Naive thymus-derived CD8-positive, alpha-beta T cell (primary cell): Measurements from ENCODE around the gene PGK1. TPM values are rescaled to one million over a fixed set of nuclear protein-coding genes. Genes with fewer than 3 reads are reported as not detected.

Experiments
- ATAC-seq, 2 donors: fragments of 150-1000 bp; cut with Tn5 transposase in 1 of 2; sonication (Bioruptor Pico), chemical (Tn5 transposase) in 1 of 2; 1 replicate in 1 of 2; 2 replicates in 1 of 2; pipeline ENCODE4 v1.10.0; 2021; ENCODE audit warnings: mild to moderate bottlenecking in 2 of 2, moderate library complexity in 2 of 2
- POLR2A ChIA-PET: fragments of 350-600 bp; sonication (Branson Sonifier 250); formaldehyde crosslinking; loops from one replicate; lab custom pipeline; 2021; ENCODE audit warnings: antibody characterized with exemption; lab: Charles Lee
- DNase-seq, 10 donors: peaks; one replicate each; pipeline versions ENCODE4 v3.0.0 to v3.0.0-alpha.2; 2020 to 2022
- H3K27ac Mint-ChIP-seq, 10 donors: one replicate each; pipeline ENCODE4 v1.8.0; 2020 to 2022; ENCODE audit warnings: mild to moderate bottlenecking in 10 of 10, mixed read lengths in 10 of 10, moderate library complexity in 4 of 10, inconsistent platforms in 1 of 10
- H3K27me3 Mint-ChIP-seq, 5 donors: one replicate each; pipeline ENCODE4 v1.8.0; 2021 to 2022; ENCODE audit warnings: mixed read lengths in 5 of 5
- H3K36me3 Mint-ChIP-seq, 3 donors: one replicate each; pipeline ENCODE4 v1.8.0; 2020 to 2022; ENCODE audit warnings: mixed read lengths in 3 of 3, mild to moderate bottlenecking in 2 of 3, inconsistent platforms in 1 of 3
- H3K4me1 Mint-ChIP-seq, 4 donors: one replicate each; pipeline ENCODE4 v1.8.0; 2021 to 2022; ENCODE audit warnings: mixed read lengths in 4 of 4
- H3K4me3 Mint-ChIP-seq, 10 donors: one replicate each; pipeline ENCODE4 v1.8.0; 2020 to 2022; ENCODE audit warnings: mild to moderate bottlenecking in 10 of 10, mixed read lengths in 10 of 10, moderate library complexity in 6 of 10, inconsistent platforms in 1 of 10
- H3K9me3 Mint-ChIP-seq, 9 donors: one replicate each; pipeline ENCODE4 v1.8.0; 2020 to 2022; ENCODE audit warnings: mixed read lengths in 9 of 9, mild to moderate bottlenecking in 3 of 9, inconsistent platforms in 1 of 9, moderate library complexity in 1 of 9
- polyA plus RNA-seq, 3 donors: library from polyadenylated mRNA; unstranded; fragments of 300-500 nt; fragmentation: Illumina TruSeq; gene quantifications; one replicate each; pipeline ENCODE4 v1.2.3, GENCODE V29; 2021
- total RNA-seq, 8 experiments: library from RNA in 2 of 8; stranded (reverse) in 2 of 8; gene quantifications; one replicate each; pipeline ENCODE4 v1.2.3 and lab custom pipeline; 2021 to 2026

Gene PGK1
- total and polyA plus RNA-seq, 5 experiments from 2014 or later, result 205 to 515 (median 501) TPM

- Mint-ChIP-seq H3K4me3 (peak overlapping the region in 2 of 10 donors; percentile 11 to 43), H3K27me3 (no peaks in the 10 kb centered on the region), H3K27ac (peak overlapping the region in 4 of 10 donors; percentile 43 to 73 (median 60)), H3K4me1 (peaks cover 0 to 9% (median 4%) of the 10 kb centered on the region in 4 donors), H3K9me3 (peaks cover 0 to 9% (median 0%) of the 10 kb centered on the region in 9 donors), H3K36me3 (no peaks in the 10 kb centered on the region)
- ATAC-seq, result peak; percentile 65 to 82
- peak in 4 of 10 donors; percentile 22 to 57 (median 32) for DNase-seq
- POLR2A ChIA-PET, result interaction anchor here (0.6 kb wide), 1 partner anchor 19 kb away, joined by 3 read pairs; no protein-coding TSS in a partner anchor
These were observed 11.8 kb upstream of the PGK1 start for GRCh38 chrX:78092296-78092695.

- Mint-ChIP-seq H3K27me3 (no peaks in the 10 kb centered on the region), H3K9me3 (peaks cover 0 to 2% (median 0%) of the 10 kb centered on the region in 9 donors)
These were observed 5.9 kb upstream of the PGK1 start for GRCh38 chrX:78098108-78098507.

GRCh38 chrX:78102091-78102490 lies 2.0 kb upstream of the PGK1 start:
- peaks cover 10 to 32% (median 28%) of the 10 kb centered on the region in 4 donors for H3K4me1 Mint-ChIP-seq
- H3K36me3 Mint-ChIP-seq, result peaks cover 0 to 12% (median 0%) of the 10 kb centered on the region in 3 donors
- ATAC-seq, result no peak
- POLR2A ChIA-PET, result interaction anchor here (0.8 kb wide), 1 partner anchor 23 kb away, joined by 3 read pairs; no protein-coding TSS in a partner anchor
- no peaks in the 10 kb centered on the region for H3K27me3 Mint-ChIP-seq
- no peak for DNase-seq
- H3K27ac Mint-ChIP-seq, result peak overlapping the region in 4 of 10 donors; percentile 74 to 96 (median 92)
- peak overlapping the region in 1 of 10 donors; percentile 46 for H3K4me3 Mint-ChIP-seq
- peaks cover 0 to 2% (median 0%) of the 10 kb centered on the region in 9 donors for H3K9me3 Mint-ChIP-seq

More at GRCh38 chrX:78098108-78098507, 5.9 kb upstream of the PGK1 start:
- DNase-seq, result no peak
- Mint-ChIP-seq H3K36me3 (no peaks in the 10 kb centered on the region), H3K27ac (no peak overlapping the region), H3K4me1 (peaks cover 2 to 7% (median 4%) of the 10 kb centered on the region in 4 donors), H3K4me3 (no peak overlapping the region)
- no peak for ATAC-seq
- POLR2A ChIA-PET, result interaction anchor here (0.6 kb wide), 1 partner anchor 33 kb away, joined by 3 read pairs; no protein-coding TSS in a partner anchor

GRCh38 chrX:78103001-78103622 lies 936 bp upstream of the PGK1 start:
- POLR2A ChIA-PET, result interaction anchor here (1.6 kb wide), 1 partner anchor 36 kb away, joined by 7 read pairs; the partner anchor contains the start of gene TAF9B
- H3K4me3 Mint-ChIP-seq, result peak overlapping the region; percentile 86 to 96 (median 94)
- peaks cover 14 to 42% (median 38%) of the 10 kb centered on the region in 4 donors for H3K4me1 Mint-ChIP-seq
- no peak for ATAC-seq
- H3K9me3 Mint-ChIP-seq, result peaks cover 0 to 2% (median 0%) of the 10 kb centered on the region in 9 donors
- no peaks in the 10 kb centered on the region for H3K27me3 Mint-ChIP-seq
- peaks cover 0 to 19% (median 0%) of the 10 kb centered on the region in 3 donors for H3K36me3 Mint-ChIP-seq
- no peak for DNase-seq
- peak overlapping the region; percentile 90 to 98 (median 94) for H3K27ac Mint-ChIP-seq

DNA sequence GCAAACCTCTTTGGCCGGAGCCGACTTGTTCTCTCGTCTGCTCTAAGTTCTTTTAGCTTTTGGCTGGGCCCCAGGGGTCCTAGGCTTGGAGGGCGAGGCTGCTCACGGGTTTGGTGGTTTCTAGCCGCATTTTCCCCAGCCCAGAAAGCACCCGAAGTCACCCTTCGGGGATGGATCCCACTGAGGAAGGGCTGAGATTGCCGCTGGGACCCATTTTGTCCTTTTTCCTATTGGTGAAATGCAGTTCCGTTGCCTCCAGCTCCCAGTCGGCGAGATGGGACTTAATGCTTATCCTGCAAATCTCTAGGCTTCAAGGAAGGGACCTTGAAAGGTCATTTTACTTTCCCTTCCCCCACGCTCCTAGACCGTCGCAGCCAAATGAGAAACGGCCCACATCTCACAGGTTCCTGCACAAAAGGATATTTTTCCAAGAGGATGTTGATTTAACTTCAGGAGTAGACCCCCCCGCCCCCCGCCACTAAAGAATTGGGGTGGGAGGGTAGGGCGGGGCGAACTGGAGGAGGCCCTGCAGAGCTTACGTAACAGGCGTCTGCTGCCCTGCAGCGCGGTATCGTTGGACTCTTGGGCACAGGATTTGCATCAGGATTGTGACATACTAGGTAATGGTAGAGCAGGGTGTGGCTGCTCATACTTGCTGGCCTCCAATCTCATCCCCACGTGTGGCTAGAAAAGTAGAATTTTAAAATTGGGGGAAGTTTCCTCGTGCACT lies 564 bp downstream of the PGK1 start:
- peak in 9 of 10 donors; percentile 10 to 63 (median 31) for DNase-seq
- peak; percentile 0 to 2 for ATAC-seq
- peaks cover 15 to 57% (median 49%) of the 10 kb centered on the region in 4 donors for H3K4me1 Mint-ChIP-seq
- peaks cover 0 to 20% (median 0%) of the 10 kb centered on the region in 3 donors for H3K36me3 Mint-ChIP-seq
- POLR2A ChIA-PET, result interaction anchor here (0.7 to 2.9 kb wide), 8 partner anchors 13 to 590 kb away, joined by 3 to 15 read pairs (median 3); partner anchors contain the start of genes ATP7A, COX7B and TAF9B
- no peaks in the 10 kb centered on the region for H3K27me3 Mint-ChIP-seq
- peak overlapping the region; percentile 86 to 96 (median 94) for H3K4me3 Mint-ChIP-seq
- H3K9me3 Mint-ChIP-seq, result peaks cover 0 to 2% (median 0%) of the 10 kb centered on the region in 9 donors
- peak overlapping the region; percentile 86 to 98 (median 94) for H3K27ac Mint-ChIP-seq

DNA sequence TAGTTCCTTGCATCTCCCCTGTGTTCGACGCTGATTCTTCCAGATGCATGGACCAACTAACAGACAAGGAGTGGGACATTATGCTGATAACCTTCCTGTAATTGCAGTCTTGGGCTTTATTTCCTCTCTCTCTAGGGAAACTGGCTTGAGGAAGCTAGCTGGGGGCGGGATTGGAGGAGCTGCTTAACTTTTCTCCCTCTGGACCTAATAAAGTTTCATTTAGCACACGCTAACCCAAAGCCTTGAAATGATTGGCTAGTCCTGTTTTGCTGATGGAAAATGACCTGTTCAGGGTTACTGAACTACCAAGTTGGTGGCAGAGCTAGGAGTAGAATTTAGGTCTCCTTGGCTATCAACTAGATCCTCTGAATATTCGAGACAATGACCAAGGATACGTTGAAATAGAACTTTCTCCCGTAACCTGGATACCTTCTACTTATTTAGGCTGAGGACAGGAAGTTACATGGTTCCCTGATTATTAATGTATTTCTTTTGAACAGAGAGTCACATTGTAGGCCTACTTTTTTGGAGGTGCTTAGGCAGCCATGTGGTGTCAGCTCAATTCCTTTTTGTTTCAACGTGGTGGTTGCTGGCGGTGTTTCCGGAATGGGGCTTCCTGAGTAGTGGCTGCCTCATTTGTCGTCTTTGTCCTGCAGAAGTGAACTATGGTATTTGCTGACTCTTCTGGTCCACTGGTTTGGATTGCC lies 2.0 kb downstream of the PGK1 start:
- ATAC-seq, result no peak
- peak overlapping the region; percentile 86 to 98 (median 94) for H3K27ac Mint-ChIP-seq
- POLR2A ChIA-PET, result interaction anchor here (1.0 to 2.9 kb wide), 3 partner anchors 11 to 81 kb away, joined by 3 to 15 read pairs (median 3); no protein-coding TSS in a partner anchor
- no peaks in the 10 kb centered on the region for H3K27me3 Mint-ChIP-seq
- peak overlapping the region; percentile 86 to 96 (median 94) for H3K4me3 Mint-ChIP-seq
- peaks cover 0 to 30% (median 0%) of the 10 kb centered on the region in 3 donors for H3K36me3 Mint-ChIP-seq
- peaks cover 17 to 60% (median 52%) of the 10 kb centered on the region in 4 donors for H3K4me1 Mint-ChIP-seq
- peak in 7 of 10 donors; percentile 4 to 50 (median 26) for DNase-seq
- H3K9me3 Mint-ChIP-seq, result peaks cover 0 to 2% (median 0%) of the 10 kb centered on the region in 9 donors

DNA sequence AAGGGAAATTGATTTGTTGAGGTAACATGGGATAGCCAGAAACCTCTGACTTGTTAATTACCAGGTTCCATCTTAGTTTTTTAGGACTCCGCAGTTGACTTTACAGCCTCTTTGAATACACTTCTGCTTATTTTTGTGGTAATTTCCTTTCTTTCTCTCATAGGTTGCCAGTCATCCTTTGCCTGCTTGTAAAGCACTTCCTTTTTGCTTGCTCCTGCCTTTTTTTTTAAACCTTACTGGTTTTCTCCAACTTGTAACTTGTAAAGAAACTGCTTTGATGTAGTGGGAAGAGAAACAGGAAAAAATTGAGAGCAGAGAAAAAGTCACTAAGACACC lies 2.6 kb downstream of the PGK1 start:
- Mint-ChIP-seq H3K4me3 (peak overlapping the region; percentile 86 to 96 (median 94)), H3K36me3 (peaks cover 0 to 35% (median 0%) of the 10 kb centered on the region in 3 donors), H3K27me3 (no peaks in the 10 kb centered on the region), H3K9me3 (peaks cover 0 to 2% (median 0%) of the 10 kb centered on the region in 9 donors), H3K4me1 (peaks cover 14 to 65% (median 55%) of the 10 kb centered on the region in 4 donors), H3K27ac (peak overlapping the region; percentile 86 to 98 (median 94))
- no peak for DNase-seq
- POLR2A ChIA-PET, result interaction anchor here (2.9 kb wide), 1 partner anchor 11 kb away, joined by 15 read pairs; no protein-coding TSS in a partner anchor
- no peak for ATAC-seq

GRCh38 chrX:78109458-78109857 lies 5.4 kb downstream of the PGK1 start:
- peaks cover 14 to 72% (median 61%) of the 10 kb centered on the region in 4 donors for H3K4me1 Mint-ChIP-seq
- no peak for ATAC-seq

GRCh38 chrX:78111140-78111931 lies 7.3 kb downstream of the PGK1 start:
- H3K36me3 Mint-ChIP-seq, result peaks cover 0 to 72% (median 5%) of the 10 kb centered on the region in 3 donors
- H3K4me3 Mint-ChIP-seq, result no peak overlapping the region
- H3K4me1 Mint-ChIP-seq, result peaks cover 11 to 76% (median 59%) of the 10 kb centered on the region in 4 donors
- no peak for ATAC-seq
- DNase-seq, result no peak
- no peaks in the 10 kb centered on the region for H3K9me3 Mint-ChIP-seq
- POLR2A ChIA-PET, result interaction anchor here (0.7 kb wide), 1 partner anchor 501 kb away, joined by 4 read pairs; no protein-coding TSS in a partner anchor
- peak overlapping the region in 5 of 10 donors; percentile 25 to 67 (median 27) for H3K27ac Mint-ChIP-seq
- no peaks in the 10 kb centered on the region for H3K27me3 Mint-ChIP-seq

More at GRCh38 chrX:78109458-78109857, 5.4 kb downstream of the PGK1 start:
- POLR2A ChIA-PET, result no interaction called here
- Mint-ChIP-seq H3K4me3 (peak overlapping the region; percentile 0 to 96 (median 76)), H3K9me3 (no peaks in the 10 kb centered on the region), H3K27me3 (no peaks in the 10 kb centered on the region), H3K36me3 (peaks cover 0 to 60% (median 0%) of the 10 kb centered on the region in 3 donors), H3K27ac (peak overlapping the region in 9 of 10 donors; percentile 2 to 79 (median 53))
- no peak for DNase-seq

- no peak for DNase-seq
- Mint-ChIP-seq H3K36me3 (peaks cover 0 to 89% (median 10%) of the 10 kb centered on the region in 3 donors), H3K4me1 (peaks cover 17 to 71% (median 50%) of the 10 kb centered on the region in 4 donors), H3K9me3 (no peaks in the 10 kb centered on the region), H3K27me3 (no peaks in the 10 kb centered on the region), H3K27ac (peak overlapping the region in 9 of 10 donors; percentile 22 to 88 (median 64)), H3K4me3 (peak overlapping the region in 5 of 10 donors; percentile 1 to 49 (median 22))
- ATAC-seq, result peak; percentile 56 to 61
- POLR2A ChIA-PET, result interaction anchor here (0.7 to 3.1 kb wide), 2 partner anchors 11 to 16 kb away, joined by 4 to 15 read pairs; partner anchors contain the start of gene PGK1
These were observed 12.3 kb downstream of the PGK1 start for GRCh38 chrX:78116365-78116764.

- H3K9me3 Mint-ChIP-seq, result no peaks in the 10 kb centered on the region
- no peaks in the 10 kb centered on the region for H3K27me3 Mint-ChIP-seq
- H3K27ac Mint-ChIP-seq, result peak overlapping the region; percentile 1 to 88 (median 66)
- ATAC-seq (no peak), DNase-seq (no peak)
- peaks cover 17 to 70% (median 50%) of the 10 kb centered on the region in 4 donors for H3K4me1 Mint-ChIP-seq
- peak overlapping the region in 5 of 10 donors; percentile 0 to 49 (median 22) for H3K4me3 Mint-ChIP-seq
- POLR2A ChIA-PET, result interaction anchor here (3.1 kb wide), 1 partner anchor 12 kb away, joined by 15 read pairs; the partner anchor contains the start of gene PGK1
- peaks cover 0 to 90% (median 10%) of the 10 kb centered on the region in 3 donors for H3K36me3 Mint-ChIP-seq
These were observed 12.7 kb downstream of the PGK1 start for GRCh38 chrX:78116766-78117165.
